Neural progenitor cell (in vitro differentiated cells): ENCODE data around the gene NFIX.

Source experiments
- EZH2 ChIP-seq: fragments of 200-600 bp; sonication (generic); IDR thresholded peaks from 2 replicates; pipeline ENCODE4 v1.6.1; 2017; ENCODE audit warnings: antibody characterized with exemption, mild to moderate bottlenecking, moderate library complexity
- EZH2phosphoT487 ChIP-seq: fragments of 200-600 bp; sonication (generic); IDR thresholded peaks from 2 replicates; pipeline ENCODE4 v1.6.1; 2017; ENCODE audit warnings: antibody characterized with exemption
- TF ChIP-seq, protein P1 (sequence below): fragments of 200-600 bp; sonication (generic); IDR thresholded peaks from 2 replicates; pipeline ENCODE4 v1.5.1; 2017; ENCODE audit warnings: antibody characterized with exemption, mild to moderate bottlenecking

- no peak for TF ChIP-seq EZH2
- TF ChIP-seq, protein P1, sequence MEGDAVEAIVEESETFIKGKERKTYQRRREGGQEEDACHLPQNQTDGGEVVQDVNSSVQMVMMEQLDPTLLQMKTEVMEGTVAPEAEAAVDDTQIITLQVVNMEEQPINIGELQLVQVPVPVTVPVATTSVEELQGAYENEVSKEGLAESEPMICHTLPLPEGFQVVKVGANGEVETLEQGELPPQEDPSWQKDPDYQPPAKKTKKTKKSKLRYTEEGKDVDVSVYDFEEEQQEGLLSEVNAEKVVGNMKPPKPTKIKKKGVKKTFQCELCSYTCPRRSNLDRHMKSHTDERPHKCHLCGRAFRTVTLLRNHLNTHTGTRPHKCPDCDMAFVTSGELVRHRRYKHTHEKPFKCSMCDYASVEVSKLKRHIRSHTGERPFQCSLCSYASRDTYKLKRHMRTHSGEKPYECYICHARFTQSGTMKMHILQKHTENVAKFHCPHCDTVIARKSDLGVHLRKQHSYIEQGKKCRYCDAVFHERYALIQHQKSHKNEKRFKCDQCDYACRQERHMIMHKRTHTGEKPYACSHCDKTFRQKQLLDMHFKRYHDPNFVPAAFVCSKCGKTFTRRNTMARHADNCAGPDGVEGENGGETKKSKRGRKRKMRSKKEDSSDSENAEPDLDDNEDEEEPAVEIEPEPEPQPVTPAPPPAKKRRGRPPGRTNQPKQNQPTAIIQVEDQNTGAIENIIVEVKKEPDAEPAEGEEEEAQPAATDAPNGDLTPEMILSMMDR, result no peak
- no peak for TF ChIP-seq EZH2phosphoT487
Measured at GRCh38 chr19:13092606-13093235, 97.4 kb downstream of the NFIX start.
